ENCODE results near the gene ELP6.
"Not testable (repeated sequence)": the region's sequence is repeated elsewhere in the genome, so short reads cannot be mapped to it uniquely, and the experiment has no call there.

The ELP6 gene

GRCh38 chr3:47468315-47468714, 45.2 kb downstream of the ELP6 start:
- DNase-seq (ENCODE audit: low read depth, low spot score); H3K4me3 ChIP-seq (ENCODE audit: low read length); H3K27ac ChIP-seq (ENCODE audit: low read length); H3K36me3 ChIP-seq (ENCODE audit: control insufficient read depth, insufficient read depth, low read length); H3K4me1 ChIP-seq (ENCODE audit: control insufficient read depth, insufficient read depth, low read length); H3K27me3 ChIP-seq (ENCODE audit: control insufficient read depth, insufficient read depth, low read length); H3K9me3 ChIP-seq (ENCODE audit: control insufficient read depth, insufficient read depth, low read length): not testable (repeated sequence)
- no CpG with 5 or more reads among the region's 1 CpG for WGBS (ENCODE audit: insufficient coverage, insufficient read length)

GRCh38 chr3:47464588-47464987, 48.9 kb downstream of the ELP6 start:
- Histone ChIP-seq H3K4me1 (ENCODE audit: control insufficient read depth, insufficient read depth, low read length) (no peaks in the 10 kb centered on the region), H3K27me3 (ENCODE audit: control insufficient read depth, insufficient read depth, low read length) (no peaks in the 10 kb centered on the region), H3K9me3 (ENCODE audit: control insufficient read depth, insufficient read depth, low read length) (no peaks in the 10 kb centered on the region), H3K36me3 (ENCODE audit: control insufficient read depth, insufficient read depth, low read length) (no peaks in the 10 kb centered on the region), H3K27ac (ENCODE audit: low read length) (no peak overlapping the region), H3K4me3 (ENCODE audit: low read length) (no peak overlapping the region)
- no CpG with 5 or more reads among the region's 1 CpG for WGBS (ENCODE audit: insufficient coverage, insufficient read length)
- DNase-seq (ENCODE audit: low read depth, low spot score), result no peak

GRCh38 chr3:47459534-47460085, 53.9 kb downstream of the ELP6 start:
- H3K4me3 ChIP-seq (ENCODE audit: low read length); H3K4me1 ChIP-seq (ENCODE audit: control insufficient read depth, insufficient read depth, low read length); H3K27me3 ChIP-seq (ENCODE audit: control insufficient read depth, insufficient read depth, low read length); DNase-seq (ENCODE audit: low read depth, low spot score); H3K36me3 ChIP-seq (ENCODE audit: control insufficient read depth, insufficient read depth, low read length); H3K27ac ChIP-seq (ENCODE audit: low read length); H3K9me3 ChIP-seq (ENCODE audit: control insufficient read depth, insufficient read depth, low read length): not testable (repeated sequence)
- no CpG with 5 or more reads among the region's 9 CpGs for WGBS (ENCODE audit: insufficient coverage, insufficient read length)

- Histone ChIP-seq H3K4me3 (ENCODE audit: low read length) (no peak overlapping the region), H3K4me1 (ENCODE audit: control insufficient read depth, insufficient read depth, low read length) (no peaks in the 10 kb centered on the region), H3K27ac (ENCODE audit: low read length) (no peak overlapping the region), H3K36me3 (ENCODE audit: control insufficient read depth, insufficient read depth, low read length) (no peaks in the 10 kb centered on the region), H3K9me3 (ENCODE audit: control insufficient read depth, insufficient read depth, low read length) (no peaks in the 10 kb centered on the region), H3K27me3 (ENCODE audit: control insufficient read depth, insufficient read depth, low read length) (no peaks in the 10 kb centered on the region)
- no peak for DNase-seq (ENCODE audit: low read depth, low spot score)
Measured at GRCh38 chr3:47456984-47457383, 56.5 kb downstream of the ELP6 start.

GRCh38 chr3:47455806-47456452, 57.6 kb downstream of the ELP6 start:
- no peak for DNase-seq (ENCODE audit: low read depth, low spot score)
- no peak overlapping the region for H3K4me3 ChIP-seq (ENCODE audit: low read length)
- no peaks in the 10 kb centered on the region for H3K27me3 ChIP-seq (ENCODE audit: control insufficient read depth, insufficient read depth, low read length)
- no peaks in the 10 kb centered on the region for H3K4me1 ChIP-seq (ENCODE audit: control insufficient read depth, insufficient read depth, low read length)
- no peaks in the 10 kb centered on the region for H3K9me3 ChIP-seq (ENCODE audit: control insufficient read depth, insufficient read depth, low read length)
- H3K36me3 ChIP-seq (ENCODE audit: control insufficient read depth, insufficient read depth, low read length), result no peaks in the 10 kb centered on the region
- no CpG with 5 or more reads among the region's 3 CpGs for WGBS (ENCODE audit: insufficient coverage, insufficient read length)
- H3K27ac ChIP-seq (ENCODE audit: low read length), result no peak overlapping the region

- Histone ChIP-seq H3K27ac (ENCODE audit: low read length) (no peak overlapping the region), H3K4me1 (ENCODE audit: control insufficient read depth, insufficient read depth, low read length) (no peaks in the 10 kb centered on the region), H3K27me3 (ENCODE audit: control insufficient read depth, insufficient read depth, low read length) (no peaks in the 10 kb centered on the region), H3K36me3 (ENCODE audit: control insufficient read depth, insufficient read depth, low read length) (no peaks in the 10 kb centered on the region), H3K4me3 (ENCODE audit: low read length) (no peak overlapping the region), H3K9me3 (ENCODE audit: control insufficient read depth, insufficient read depth, low read length) (no peaks in the 10 kb centered on the region)
- DNase-seq (ENCODE audit: low read depth, low spot score), result no peak
- no CpG with 5 or more reads among the region's 4 CpGs for WGBS (ENCODE audit: insufficient coverage, insufficient read length)
Measured at GRCh38 chr3:47452453-47453215, 60.9 kb downstream of the ELP6 start.

Measured in iPS DF 6.9 (cell line).